ENCODE results near the gene TRIM26. TPM values are rescaled to one million over a fixed set of nuclear protein-coding genes. Genes with fewer than 3 reads are reported as not detected.

The TRIM26 gene
- total and polyA plus RNA-seq, 2 of the 13 experiments (the other 11 are each of a cell fraction or from before 2014, with no cell fraction given), result 27.1 to 38.7 TPM

GRCh38 chr6:30163090-30163917 lies 49.9 kb downstream of the TRIM26 start, which contains the start of gene TRIM15 (continued):
- 0 out of 2 replicates have a peak, but pooled peaks have one; percentile 27 for TF ChIP-seq MAZ (IDR thresholded peaks at IDR 0.05; ENCODE audit: borderline replicate concordance, low read depth, low read length)
- peak; percentile 73 for TF ChIP-seq MAZ (CRISPR knock-in tag; IDR thresholded peaks at IDR 0.05; ENCODE audit: low read depth)
- TF ChIP-seq, protein P1, sequence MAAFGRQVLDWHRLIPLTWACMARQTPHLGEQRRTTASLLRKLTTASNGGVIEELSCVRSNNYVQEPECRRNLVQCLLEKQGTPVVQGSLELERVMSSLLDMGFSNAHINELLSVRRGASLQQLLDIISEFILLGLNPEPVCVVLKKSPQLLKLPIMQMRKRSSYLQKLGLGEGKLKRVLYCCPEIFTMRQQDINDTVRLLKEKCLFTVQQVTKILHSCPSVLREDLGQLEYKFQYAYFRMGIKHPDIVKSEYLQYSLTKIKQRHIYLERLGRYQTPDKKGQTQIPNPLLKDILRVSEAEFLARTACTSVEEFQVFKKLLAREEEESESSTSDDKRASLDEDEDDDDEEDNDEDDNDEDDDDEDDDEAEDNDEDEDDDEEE (CRISPR knock-in tag; IDR thresholded peaks at IDR 0.05), result no peak
- TF ChIP-seq NFATC3 (CRISPR knock-in tag; IDR thresholded peaks at IDR 0.05), result 0 out of 2 replicates have a peak, but pooled peaks have one; percentile 79
- TF ChIP-seq MTF2 (CRISPR knock-in tag; IDR thresholded peaks at IDR 0.05; ENCODE audit: borderline replicate concordance), result no peak
- peak; percentile 87 for TF ChIP-seq UBTF (CRISPR knock-in tag; IDR thresholded peaks at IDR 0.05)
- TF ChIP-seq XBP1 (CRISPR knock-in tag; IDR thresholded peaks at IDR 0.05), result no peak
- TF ChIP-seq EZH2 (conservative IDR thresholded peaks at IDR 0.05; ENCODE audit: low read depth, low read length), result no peak
- 0 out of 2 replicates have a peak, but pooled peaks have one; percentile 59 for TF ChIP-seq ZNF138 (CRISPR knock-in tag; IDR thresholded peaks at IDR 0.05; ENCODE audit: low read depth)
- TF ChIP-seq THAP7 (CRISPR knock-in tag; IDR thresholded peaks at IDR 0.05), result peak; percentile 93
- TF ChIP-seq HOXA3 (CRISPR knock-in tag; IDR thresholded peaks at IDR 0.05), result peak; percentile 74; the same call in 1 of the 2 replicates
- TF ChIP-seq ZNF790 (CRISPR knock-in tag; IDR thresholded peaks at IDR 0.05; ENCODE audit: borderline replicate concordance), result no peak; the same call in 1 of the 2 replicates
- peak; percentile 53 for TF ChIP-seq JUN (CRISPR knock-in tag; IDR thresholded peaks at IDR 0.05)
- peak; percentile 61 for TF ChIP-seq RBM39 (IDR thresholded peaks at IDR 0.05; ENCODE audit: low read depth, low read length, poor library complexity, severe bottlenecking)
- TF ChIP-seq BORCS8-MEF2B (CRISPR knock-in tag; IDR thresholded peaks at IDR 0.05), result peak; percentile 95
- TF ChIP-seq RBFOX2 (IDR thresholded peaks at IDR 0.05; ENCODE audit: low read depth, low read length), result peak; percentile 54; the same call in 1 of the 2 replicates
- TF ChIP-seq PREB (CRISPR knock-in tag; IDR thresholded peaks at IDR 0.05), result no peak
- TF ChIP-seq MATR3 (CRISPR knock-in tag; IDR thresholded peaks at IDR 0.05), result no peak
- peak; percentile 58; the same call in 1 of the 2 replicates for TF ChIP-seq ZIK1 (CRISPR knock-in tag; IDR thresholded peaks at IDR 0.05; ENCODE audit: borderline replicate concordance, low read depth)
- peak; percentile 81 for TF ChIP-seq YEATS2 (CRISPR knock-in tag; IDR thresholded peaks at IDR 0.05; ENCODE audit: borderline replicate concordance)
- TF ChIP-seq HOXD1 (CRISPR knock-in tag; IDR thresholded peaks at IDR 0.05), result no peak
- TF ChIP-seq ADNP (CRISPR knock-in tag; IDR thresholded peaks at IDR 0.05), result no peak
